WTC11 (cell line): ENCODE results near the gene SPAG9. TPM values are rescaled to one million over a fixed set of nuclear protein-coding genes. Genes with fewer than 3 reads are reported as not detected.
"Not testable (repeated sequence)": the region's sequence is repeated elsewhere in the genome, so short reads cannot be mapped to it uniquely, and the experiment has no call there.

Source experiments
- ATAC-seq: fragments of 200-7000 bp; cut with Tn5 transposase; 2 replicates; pipeline ENCODE4 v1.10.0; 2021; ENCODE audit warnings: mild to moderate bottlenecking, moderate library complexity
- CTCF ChIA-PET: fragments of 300-600 bp; sonication (Branson Sonifier 250); formaldehyde crosslinking; loops from one replicate; lab custom pipeline; 2021; ENCODE audit warnings: antibody characterized with exemption; lab: Charles Lee
- POLR2A ChIA-PET: fragments of 350-600 bp; sonication (Branson Sonifier 250); formaldehyde crosslinking; loops from one replicate; lab custom pipeline; 2021; ENCODE audit warnings: antibody characterized with exemption; lab: Charles Lee
- DNase-seq: peaks from one replicate; pipeline ENCODE4 v3.0.0; 2021; ENCODE audit warnings: low spot score
- H3K27ac Mint-ChIP-seq: 2 replicates; pipeline ENCODE4 v1.8.0; 2021; ENCODE audit warnings: mixed read lengths
- H3K27me3 Mint-ChIP-seq: 2 replicates; pipeline ENCODE4 v1.8.0; 2021; ENCODE audit warnings: low read depth, mild to moderate bottlenecking, moderate library complexity, mixed read lengths
- H3K36me3 Mint-ChIP-seq: 2 replicates; pipeline ENCODE4 v1.8.0; 2021; ENCODE audit warnings: mixed read lengths
- H3K4me1 Mint-ChIP-seq: 2 replicates; pipeline ENCODE4 v1.8.0; 2022; ENCODE audit warnings: mixed read lengths
- H3K4me3 Mint-ChIP-seq: 2 replicates; pipeline ENCODE4 v1.8.0; 2021; ENCODE audit warnings: mild to moderate bottlenecking, moderate library complexity, mixed read lengths
- H3K9me3 Mint-ChIP-seq: 2 replicates; pipeline ENCODE4 v1.8.0; 2021; ENCODE audit warnings: mixed read lengths
- EMX1 ChIP-seq: fragments of 250-450 bp; sonication (Bioruptor Pico); IDR thresholded peaks from 2 replicates; pipeline ENCODE4 v1.8.0; 2021; ENCODE audit warnings: mild to moderate bottlenecking
- FOXJ3 ChIP-seq: sonication (generic); formaldehyde crosslinking; IDR thresholded peaks from 2 replicates; pipeline ENCODE4 v1.9.0; 2021; ENCODE audit warnings: missing genetic modification reagents, mild to moderate bottlenecking, borderline replicate concordance
- GABPB1 ChIP-seq: sonication (generic); formaldehyde crosslinking; IDR thresholded peaks from 2 replicates; pipeline ENCODE4 v1.8.1; 2023; ENCODE audit warnings: mild to moderate bottlenecking, missing genetic modification reagents
- GRHL2 ChIP-seq: fragments of 250-450 bp; sonication (Bioruptor Pico); IDR thresholded peaks from 2 replicates; pipeline ENCODE4 v1.8.0; 2022; ENCODE audit warnings: mild to moderate bottlenecking, moderate library complexity; ENCODE audit not compliant: insufficient replicate concordance, severe bottlenecking
- IRF2 ChIP-seq: sonication (generic); formaldehyde crosslinking; IDR thresholded peaks from 2 replicates; pipeline ENCODE4 v1.8.0; 2022; ENCODE audit warnings: low read depth, missing genetic modification reagents, borderline replicate concordance
- MXD4 ChIP-seq: fragments of 250-450 bp; sonication (Bioruptor Pico); IDR thresholded peaks from 2 replicates; pipeline ENCODE4 v1.8.0; 2021; ENCODE audit warnings: mild to moderate bottlenecking, moderate library complexity, borderline replicate concordance
- NFATC4 ChIP-seq: fragments of 250-450 bp; sonication (Bioruptor Pico); IDR thresholded peaks from 2 replicates; pipeline ENCODE4 v1.9.0; 2021; ENCODE audit warnings: mild to moderate bottlenecking
- NR2C2 ChIP-seq: sonication (generic); formaldehyde crosslinking; IDR thresholded peaks from 2 replicates; pipeline ENCODE4 v1.8.0; 2022; ENCODE audit warnings: mild to moderate bottlenecking, missing genetic modification reagents
- RELA ChIP-seq: sonication (generic); formaldehyde crosslinking; IDR thresholded peaks from 2 replicates; pipeline ENCODE4 v1.8.1; 2022; ENCODE audit warnings: missing genetic modification reagents, mild to moderate bottlenecking, borderline replicate concordance
- SMAD3 ChIP-seq: sonication (generic); formaldehyde crosslinking; IDR thresholded peaks from 2 replicates; pipeline ENCODE4 v1.8.0; 2022; ENCODE audit warnings: missing genetic modification reagents, mild to moderate bottlenecking, borderline replicate concordance
- ZNF138 ChIP-seq: sonication (generic); formaldehyde crosslinking; conservative IDR thresholded peaks from 2 replicates; pipeline ENCODE4 v1.8.1; 2022; ENCODE audit warnings: mild to moderate bottlenecking, moderate library complexity, missing genetic modification reagents
- total RNA-seq: library from RNA; stranded (reverse); gene quantifications from 3 replicates; pipeline ENCODE4 v1.2.3, GENCODE V29; 2021
- TF ChIP-seq, protein P1 (sequence below): sonication (generic); formaldehyde crosslinking; IDR thresholded peaks from 2 replicates; pipeline ENCODE4 v1.8.1; 2023; ENCODE audit warnings: mild to moderate bottlenecking, missing genetic modification reagents
- TF ChIP-seq, protein P2 (sequence below): sonication (generic); formaldehyde crosslinking; IDR thresholded peaks from 2 replicates; pipeline ENCODE4 v1.8.1; 2023; ENCODE audit warnings: mild to moderate bottlenecking, missing genetic modification reagents
- TF ChIP-seq, protein P3 (sequence below): sonication (generic); formaldehyde crosslinking; IDR thresholded peaks from 2 replicates; pipeline ENCODE4 v1.8.0; 2023; ENCODE audit warnings: missing genetic modification reagents
- TF ChIP-seq, protein P4 (sequence below): sonication (generic); formaldehyde crosslinking; conservative IDR thresholded peaks from 2 replicates; pipeline ENCODE4 v1.8.1; 2022; ENCODE audit warnings: mild to moderate bottlenecking, missing genetic modification reagents
- TF ChIP-seq, protein P5 (sequence below): fragments of 250-450 bp; sonication (Bioruptor Pico); IDR thresholded peaks from 2 replicates; pipeline ENCODE4 v2.1.2; 2022; ENCODE audit warnings: mild to moderate bottlenecking, moderate library complexity
- TF ChIP-seq, protein P6 (sequence below): sonication (generic); formaldehyde crosslinking; IDR thresholded peaks from 2 replicates; pipeline ENCODE4 v1.8.1; 2022; ENCODE audit warnings: mild to moderate bottlenecking, moderate library complexity, missing genetic modification reagents

Gene SPAG9
- total RNA-seq, 1 experiment from 2014 or later = 51.9 TPM

DNA sequence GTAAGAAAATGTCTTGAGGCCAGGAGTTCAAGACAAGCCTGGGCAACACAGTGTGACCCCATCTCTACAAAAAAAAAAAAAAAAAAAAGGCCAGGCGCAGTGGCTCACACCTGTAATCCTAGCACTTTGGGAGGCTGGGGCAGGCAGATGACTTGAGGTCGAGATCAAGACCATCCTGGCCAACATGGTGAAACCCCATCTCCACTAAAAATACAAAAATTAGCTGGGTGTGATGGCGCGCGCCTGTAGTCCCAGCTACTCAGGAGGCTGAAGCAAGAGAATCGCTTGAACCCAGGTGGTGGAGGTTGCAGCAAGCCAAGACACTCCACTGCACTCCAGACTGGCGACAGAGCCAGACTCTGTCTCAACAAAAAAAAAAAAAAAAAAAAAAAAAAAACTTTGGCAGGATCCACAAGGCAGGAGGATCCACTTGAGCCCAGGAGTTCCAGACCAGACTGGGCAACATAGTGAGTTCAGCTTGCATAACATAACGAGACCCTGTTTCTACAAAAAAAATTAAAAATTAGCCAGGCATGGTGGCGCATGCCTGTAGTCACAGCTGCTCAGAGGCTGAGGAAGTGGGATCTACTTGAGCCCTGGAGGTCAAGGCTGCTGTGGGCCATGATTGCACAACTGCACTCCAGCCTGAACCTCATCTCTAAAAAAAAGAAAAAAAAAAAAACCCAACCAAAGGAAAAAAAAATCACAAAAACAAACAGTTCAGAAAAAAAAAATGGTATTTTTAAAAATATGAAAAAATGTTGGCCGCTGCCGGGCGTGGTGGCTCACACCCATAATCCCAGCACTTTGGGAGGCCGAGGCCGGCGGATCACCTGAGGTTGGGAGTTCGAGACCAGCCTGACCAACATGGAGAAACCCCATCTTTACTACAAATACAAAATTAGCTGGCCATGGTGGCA lies 8.1 kb downstream of the SPAG9 start:
- not testable (repeated sequence) for H3K9me3 Mint-ChIP-seq, DNase-seq, H3K4me1 Mint-ChIP-seq, H3K27ac Mint-ChIP-seq, H3K4me3 Mint-ChIP-seq, H3K27me3 Mint-ChIP-seq, ATAC-seq
- POLR2A ChIA-PET = interaction anchor here (0.8 kb wide), 1 partner anchor 26 kb away, joined by 3 read pairs; no protein-coding TSS in a partner anchor
- 0 out of 2 replicates have a peak, but pooled peaks have one; percentile 37 for TF ChIP-seq GABPB1 (CRISPR knock-in tag)
- TF ChIP-seq, all 79 proteins: peak for 1; not testable (repeated sequence) for 78
- H3K36me3 Mint-ChIP-seq, CTCF ChIA-PET: not testable (repeated sequence)

DNA sequence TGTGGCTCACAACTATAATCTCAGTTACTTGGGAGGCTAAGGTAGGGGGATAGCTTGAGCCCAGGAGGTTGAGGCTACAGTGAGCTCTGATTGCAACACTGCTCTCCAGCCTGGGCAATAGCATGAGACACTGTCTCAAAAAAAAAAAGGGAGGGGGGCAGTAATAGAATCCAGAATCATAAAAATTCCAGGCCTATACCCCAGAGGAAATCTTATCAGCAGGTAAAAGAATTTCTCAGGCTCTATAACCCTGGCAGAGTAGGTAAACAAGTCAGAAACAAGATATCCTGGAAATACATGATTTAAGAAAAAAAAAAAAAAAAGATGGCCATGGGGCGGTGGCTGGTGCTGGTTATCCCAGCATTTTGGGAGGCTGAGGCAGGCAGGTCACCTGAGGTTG lies 12.9 kb downstream of the SPAG9 start:
- no peaks in the 10 kb centered on the region for H3K36me3 Mint-ChIP-seq
- ChIA-PET CTCF (no interaction called here), POLR2A (no interaction called here)
- no peaks in the 10 kb centered on the region for H3K27me3 Mint-ChIP-seq
- TF ChIP-seq, protein P1, sequence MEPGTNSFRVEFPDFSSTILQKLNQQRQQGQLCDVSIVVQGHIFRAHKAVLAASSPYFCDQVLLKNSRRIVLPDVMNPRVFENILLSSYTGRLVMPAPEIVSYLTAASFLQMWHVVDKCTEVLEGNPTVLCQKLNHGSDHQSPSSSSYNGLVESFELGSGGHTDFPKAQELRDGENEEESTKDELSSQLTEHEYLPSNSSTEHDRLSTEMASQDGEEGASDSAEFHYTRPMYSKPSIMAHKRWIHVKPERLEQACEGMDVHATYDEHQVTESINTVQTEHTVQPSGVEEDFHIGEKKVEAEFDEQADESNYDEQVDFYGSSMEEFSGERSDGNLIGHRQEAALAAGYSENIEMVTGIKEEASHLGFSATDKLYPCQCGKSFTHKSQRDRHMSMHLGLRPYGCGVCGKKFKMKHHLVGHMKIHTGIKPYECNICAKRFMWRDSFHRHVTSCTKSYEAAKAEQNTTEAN (CRISPR knock-in tag) = no peak
- TF ChIP-seq SMAD3 (CRISPR knock-in tag) (no peak), FOXJ3 (CRISPR knock-in tag) (no peak), MXD4 (no peak), GRHL2 (CRISPR knock-in tag) (no peak), ZNF138 (CRISPR knock-in tag) (no peak), RELA (CRISPR knock-in tag) (no peak), NR2C2 (CRISPR knock-in tag) (no peak), EMX1 (CRISPR knock-in tag) (no peak), GABPB1 (CRISPR knock-in tag) (no peak), NFATC4 (CRISPR knock-in tag) (no peak), IRF2 (CRISPR knock-in tag) (no peak)
- TF ChIP-seq, protein P2, sequence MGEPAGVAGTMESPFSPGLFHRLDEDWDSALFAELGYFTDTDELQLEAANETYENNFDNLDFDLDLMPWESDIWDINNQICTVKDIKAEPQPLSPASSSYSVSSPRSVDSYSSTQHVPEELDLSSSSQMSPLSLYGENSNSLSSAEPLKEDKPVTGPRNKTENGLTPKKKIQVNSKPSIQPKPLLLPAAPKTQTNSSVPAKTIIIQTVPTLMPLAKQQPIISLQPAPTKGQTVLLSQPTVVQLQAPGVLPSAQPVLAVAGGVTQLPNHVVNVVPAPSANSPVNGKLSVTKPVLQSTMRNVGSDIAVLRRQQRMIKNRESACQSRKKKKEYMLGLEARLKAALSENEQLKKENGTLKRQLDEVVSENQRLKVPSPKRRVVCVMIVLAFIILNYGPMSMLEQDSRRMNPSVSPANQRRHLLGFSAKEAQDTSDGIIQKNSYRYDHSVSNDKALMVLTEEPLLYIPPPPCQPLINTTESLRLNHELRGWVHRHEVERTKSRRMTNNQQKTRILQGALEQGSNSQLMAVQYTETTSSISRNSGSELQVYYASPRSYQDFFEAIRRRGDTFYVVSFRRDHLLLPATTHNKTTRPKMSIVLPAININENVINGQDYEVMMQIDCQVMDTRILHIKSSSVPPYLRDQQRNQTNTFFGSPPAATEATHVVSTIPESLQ (CRISPR knock-in tag) = no peak
- TF ChIP-seq, protein P3, sequence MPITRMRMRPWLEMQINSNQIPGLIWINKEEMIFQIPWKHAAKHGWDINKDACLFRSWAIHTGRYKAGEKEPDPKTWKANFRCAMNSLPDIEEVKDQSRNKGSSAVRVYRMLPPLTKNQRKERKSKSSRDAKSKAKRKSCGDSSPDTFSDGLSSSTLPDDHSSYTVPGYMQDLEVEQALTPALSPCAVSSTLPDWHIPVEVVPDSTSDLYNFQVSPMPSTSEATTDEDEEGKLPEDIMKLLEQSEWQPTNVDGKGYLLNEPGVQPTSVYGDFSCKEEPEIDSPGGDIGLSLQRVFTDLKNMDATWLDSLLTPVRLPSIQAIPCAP (CRISPR knock-in tag) = no peak
- TF ChIP-seq, protein P4, sequence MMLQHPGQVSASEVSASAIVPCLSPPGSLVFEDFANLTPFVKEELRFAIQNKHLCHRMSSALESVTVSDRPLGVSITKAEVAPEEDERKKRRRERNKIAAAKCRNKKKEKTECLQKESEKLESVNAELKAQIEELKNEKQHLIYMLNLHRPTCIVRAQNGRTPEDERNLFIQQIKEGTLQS = no peak
- TF ChIP-seq, protein P5, sequence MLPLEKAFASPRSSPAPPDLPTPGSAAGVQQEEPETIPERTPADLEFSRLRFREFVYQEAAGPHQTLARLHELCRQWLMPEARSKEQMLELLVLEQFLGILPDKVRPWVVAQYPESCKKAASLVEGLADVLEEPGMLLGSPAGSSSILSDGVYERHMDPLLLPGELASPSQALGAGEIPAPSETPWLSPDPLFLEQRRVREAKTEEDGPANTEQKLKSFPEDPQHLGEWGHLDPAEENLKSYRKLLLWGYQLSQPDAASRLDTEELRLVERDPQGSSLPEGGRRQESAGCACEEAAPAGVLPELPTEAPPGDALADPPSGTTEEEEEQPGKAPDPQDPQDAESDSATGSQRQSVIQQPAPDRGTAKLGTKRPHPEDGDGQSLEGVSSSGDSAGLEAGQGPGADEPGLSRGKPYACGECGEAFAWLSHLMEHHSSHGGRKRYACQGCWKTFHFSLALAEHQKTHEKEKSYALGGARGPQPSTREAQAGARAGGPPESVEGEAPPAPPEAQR = no peak
- TF ChIP-seq, protein P6, sequence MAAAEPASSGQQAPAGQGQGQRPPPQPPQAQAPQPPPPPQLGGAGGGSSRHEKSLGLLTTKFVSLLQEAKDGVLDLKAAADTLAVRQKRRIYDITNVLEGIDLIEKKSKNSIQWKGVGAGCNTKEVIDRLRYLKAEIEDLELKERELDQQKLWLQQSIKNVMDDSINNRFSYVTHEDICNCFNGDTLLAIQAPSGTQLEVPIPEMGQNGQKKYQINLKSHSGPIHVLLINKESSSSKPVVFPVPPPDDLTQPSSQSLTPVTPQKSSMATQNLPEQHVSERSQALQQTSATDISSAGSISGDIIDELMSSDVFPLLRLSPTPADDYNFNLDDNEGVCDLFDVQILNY = no peak
- no peaks in the 10 kb centered on the region for H3K9me3 Mint-ChIP-seq
- ATAC-seq (no peak), DNase-seq (no peak)
- H3K4me1 Mint-ChIP-seq = no peaks in the 10 kb centered on the region
- H3K27ac Mint-ChIP-seq = no peak overlapping the region
- H3K4me3 Mint-ChIP-seq = no peak overlapping the region
